Measurements from ENCODE around the gene TMEM80. TPM values are rescaled to one million over a fixed set of nuclear protein-coding genes. Genes with fewer than 3 reads are reported as not detected.
A peak's percentile ranks its signal among the peaks of the same experiment; 100 is the strongest.

Gene TMEM80
- total and polyA plus RNA-seq, 10 donors = 18.7 to 37.6 (median 28.5) TPM

DNA sequence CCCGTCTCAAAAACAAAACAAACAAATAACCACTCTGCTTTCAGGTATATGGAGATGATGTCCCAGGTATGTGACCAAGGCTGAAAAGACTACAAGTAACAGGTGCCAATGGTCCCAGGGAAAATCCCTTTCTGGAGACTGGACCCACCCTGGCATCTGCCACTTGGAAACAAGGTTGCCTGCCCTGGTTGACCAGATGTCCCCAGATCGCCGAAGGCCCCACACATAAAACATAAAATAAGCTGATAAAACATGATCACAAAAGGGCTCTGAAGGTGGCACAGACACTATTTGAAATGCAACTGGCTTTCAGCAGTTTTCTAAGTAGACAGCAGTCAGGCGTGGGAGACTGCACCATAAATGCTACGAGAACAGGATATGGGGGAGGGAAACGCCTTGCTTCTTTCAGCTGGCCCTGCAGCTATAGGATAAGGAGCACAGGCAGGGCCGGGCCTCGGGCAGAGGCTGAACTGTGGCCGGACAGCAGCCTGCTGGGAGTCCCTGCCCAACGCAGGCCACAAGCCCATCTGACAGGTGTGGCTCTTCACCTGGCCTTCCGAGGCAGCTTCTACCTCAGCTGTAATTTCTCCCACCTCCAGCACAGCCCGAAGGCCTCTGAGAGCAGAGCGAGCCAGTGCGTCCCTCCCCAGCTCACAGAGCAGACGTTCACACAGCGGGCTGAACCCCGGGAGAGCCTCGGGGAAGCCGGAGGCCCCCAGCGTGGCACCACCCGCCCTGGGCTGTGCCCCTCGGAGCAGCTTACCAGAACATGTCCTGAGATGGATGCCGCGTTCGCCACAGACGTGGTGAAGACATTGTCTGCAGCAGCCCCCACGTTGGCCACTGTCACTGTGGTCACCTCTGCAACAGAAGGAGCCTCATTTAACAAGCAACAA, 4.6 kb upstream of the TMEM80 start:
- H3K36me3 ChIP-seq = peaks cover 0 to 54% (median 36%) of the 10 kb centered on the region in 6 donors
- intact Hi-C loops (cut with DNase I; ENCODE audit: low total_unique reads) = no loop called here
- H3K27me3 ChIP-seq (replicated peaks in 1 of 7) = no peaks in the 10 kb centered on the region
- no peaks in the 10 kb centered on the region for H3K9me3 ChIP-seq
- TF ChIP-seq POLR2AphosphoS5 (IDR thresholded peaks at IDR 0.05) = no peak
- TF ChIP-seq, protein P1, sequence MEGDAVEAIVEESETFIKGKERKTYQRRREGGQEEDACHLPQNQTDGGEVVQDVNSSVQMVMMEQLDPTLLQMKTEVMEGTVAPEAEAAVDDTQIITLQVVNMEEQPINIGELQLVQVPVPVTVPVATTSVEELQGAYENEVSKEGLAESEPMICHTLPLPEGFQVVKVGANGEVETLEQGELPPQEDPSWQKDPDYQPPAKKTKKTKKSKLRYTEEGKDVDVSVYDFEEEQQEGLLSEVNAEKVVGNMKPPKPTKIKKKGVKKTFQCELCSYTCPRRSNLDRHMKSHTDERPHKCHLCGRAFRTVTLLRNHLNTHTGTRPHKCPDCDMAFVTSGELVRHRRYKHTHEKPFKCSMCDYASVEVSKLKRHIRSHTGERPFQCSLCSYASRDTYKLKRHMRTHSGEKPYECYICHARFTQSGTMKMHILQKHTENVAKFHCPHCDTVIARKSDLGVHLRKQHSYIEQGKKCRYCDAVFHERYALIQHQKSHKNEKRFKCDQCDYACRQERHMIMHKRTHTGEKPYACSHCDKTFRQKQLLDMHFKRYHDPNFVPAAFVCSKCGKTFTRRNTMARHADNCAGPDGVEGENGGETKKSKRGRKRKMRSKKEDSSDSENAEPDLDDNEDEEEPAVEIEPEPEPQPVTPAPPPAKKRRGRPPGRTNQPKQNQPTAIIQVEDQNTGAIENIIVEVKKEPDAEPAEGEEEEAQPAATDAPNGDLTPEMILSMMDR (IDR thresholded peaks at IDR 0.05 in 8 of 11, conservative IDR thresholded peaks at IDR 0.05 in 3 of 11) = no peak
- no peak for TF ChIP-seq POLR2A (IDR thresholded peaks at IDR 0.05)
- H3K4me1 ChIP-seq = peaks cover 12 to 45% (median 27%) of the 10 kb centered on the region in 6 donors
- WGBS, 5 donors = 77 to 81% (median 80%) methylated on average over 21 to 27 of the region's 27 CpGs
- peak overlapping the region in 1 of 8 donors; percentile 26 for H3K27ac ChIP-seq
- no peak for DNase-seq
- no peak overlapping the region for H3K4me3 ChIP-seq

DNA sequence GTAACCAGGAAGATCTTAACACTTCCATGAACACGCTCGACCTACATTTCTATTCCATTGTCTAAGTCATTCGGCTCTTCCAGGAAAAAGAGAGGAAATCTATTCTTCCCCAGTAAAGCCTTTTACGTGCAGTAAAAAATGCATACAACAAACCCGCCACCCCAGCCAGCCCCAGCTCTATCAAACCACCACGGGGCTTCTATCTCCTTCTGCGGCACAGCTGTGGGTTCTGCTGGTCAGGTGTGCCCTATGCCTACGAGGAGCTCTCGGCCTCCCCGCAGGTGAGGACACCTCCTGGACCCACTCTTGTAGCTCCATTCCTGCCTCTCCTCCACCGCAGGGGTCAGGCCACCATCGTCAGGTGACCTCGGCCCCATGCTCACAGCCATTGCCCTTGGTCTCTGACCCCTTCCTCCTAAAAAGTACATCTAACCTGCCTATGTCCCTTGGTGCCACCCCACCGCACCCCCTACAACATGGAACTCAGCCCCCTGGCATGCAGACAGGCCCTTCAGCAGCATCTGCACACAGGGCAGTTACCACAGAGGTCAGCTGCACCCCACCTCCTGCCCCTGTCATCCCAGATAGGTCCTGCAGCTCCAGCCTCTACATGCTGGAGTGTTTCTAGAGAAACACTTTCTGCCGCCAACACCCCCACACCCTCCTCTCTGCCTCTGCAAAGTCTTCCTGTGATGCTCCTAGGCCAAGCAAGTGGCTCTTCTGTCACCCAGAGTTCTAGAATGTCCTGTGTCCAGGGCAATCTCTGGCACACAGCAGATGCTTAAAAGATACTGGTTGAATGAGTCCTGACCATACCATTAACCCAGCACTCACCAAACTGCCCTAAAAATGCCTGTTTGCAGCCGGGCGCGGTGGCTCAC, 3.7 kb upstream of the TMEM80 start:
- DNase-seq = no peak
- Histone ChIP-seq H3K4me3 (no peak overlapping the region), H3K27me3 (replicated peaks in 1 of 7) (no peaks in the 10 kb centered on the region), H3K9me3 (no peaks in the 10 kb centered on the region), H3K36me3 (peaks cover 0 to 44% (median 28%) of the 10 kb centered on the region in 6 donors), H3K27ac (no peak overlapping the region), H3K4me1 (peaks cover 18 to 54% (median 35%) of the 10 kb centered on the region in 6 donors)
- WGBS, 5 donors = 87 to 92% (median 90%) methylated on average over 18 of the region's 18 CpGs
- intact Hi-C loops (cut with DNase I; ENCODE audit: low total_unique reads) = no loop called here
- TF ChIP-seq, protein P1 (IDR thresholded peaks at IDR 0.05 in 8 of 11, conservative IDR thresholded peaks at IDR 0.05 in 3 of 11) = no peak
- TF ChIP-seq POLR2AphosphoS5 (IDR thresholded peaks at IDR 0.05) = no peak
- TF ChIP-seq POLR2A (IDR thresholded peaks at IDR 0.05) = no peak

DNA sequence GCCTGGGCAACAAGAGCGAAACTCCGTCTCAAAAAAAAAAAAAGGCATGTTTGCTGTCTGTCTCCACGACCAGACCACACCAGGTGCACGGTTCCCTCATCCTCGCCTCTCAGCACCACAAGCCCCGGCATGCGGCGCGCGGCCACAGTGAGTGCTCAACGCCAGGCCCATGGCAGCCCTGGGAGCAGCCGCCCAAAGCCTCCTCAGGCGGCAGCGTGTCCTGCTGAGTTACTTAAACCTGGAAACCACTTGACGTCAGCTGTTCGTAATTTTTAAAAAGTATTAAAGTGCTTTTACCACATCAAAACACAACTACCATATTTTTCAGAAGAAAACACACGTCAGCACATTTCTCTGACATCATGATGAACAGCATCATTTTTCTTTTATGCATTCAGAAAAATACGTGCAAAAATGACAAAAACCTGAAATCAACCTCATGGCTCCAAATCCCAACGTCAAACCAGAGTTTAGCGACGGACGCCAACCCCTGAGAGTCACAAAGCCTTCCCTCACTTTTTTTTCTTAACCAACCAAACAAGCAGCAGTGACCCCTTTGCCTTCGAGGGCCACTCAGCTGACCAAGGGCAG, 2.7 kb upstream of the TMEM80 start:
- Histone ChIP-seq H3K9me3 (no peaks in the 10 kb centered on the region), H3K36me3 (peaks cover 0 to 37% (median 19%) of the 10 kb centered on the region in 6 donors), H3K4me3 (peak overlapping the region in 3 of 8 donors; percentile 79 to 85 (median 82)), H3K27me3 (replicated peaks in 1 of 7) (no peaks in the 10 kb centered on the region), H3K4me1 (peaks cover 26 to 64% (median 43%) of the 10 kb centered on the region in 6 donors), H3K27ac (peak overlapping the region in 4 of 8 donors; percentile 33 to 100 (median 80))
- intact Hi-C loops (cut with DNase I; ENCODE audit: low total_unique reads) = no loop called here
- no peak for TF ChIP-seq POLR2A (IDR thresholded peaks at IDR 0.05)
- TF ChIP-seq POLR2AphosphoS5 (IDR thresholded peaks at IDR 0.05) = peak in 1 of 3 donors; percentile 68
- TF ChIP-seq, protein P1 (IDR thresholded peaks at IDR 0.05 in 8 of 11, conservative IDR thresholded peaks at IDR 0.05 in 3 of 11) = no peak
- DNase-seq = peak; percentile 84
- WGBS, 5 donors = 72 to 87% (median 84%) methylated on average over 23 of the region's 23 CpGs
